HK-2 (cell line): ENCODE measurements around the gene TBCD.

Source experiments
- DNase-seq: peaks from one replicate; pipeline ENCODE4 v3.0.0-alpha.2; 2018; ENCODE audit not compliant: unreplicated experiment

TBCD gene

GRCh38 chr17:82810644-82811430 is 59.0 kb downstream of the TBCD start:
- DNase-seq, result no peak

- no peak for DNase-seq
Measured at GRCh38 chr17:82812058-82812457, 60.2 kb downstream of the TBCD start.

GRCh38 chr17:82812601-82813000 is 60.7 kb downstream of the TBCD start:
- no peak for DNase-seq

- DNase-seq, result no peak
Measured at GRCh38 chr17:82813299-82814051, 61.6 kb downstream of the TBCD start.

GRCh38 chr17:82814834-82815233 is 63.0 kb downstream of the TBCD start:
- DNase-seq, result no peak

GRCh38 chr17:82815354-82815753 is 63.5 kb downstream of the TBCD start:
- DNase-seq, result no peak

GRCh38 chr17:82815790-82816305 is 64.0 kb downstream of the TBCD start:
- DNase-seq, result no peak

- DNase-seq, result no peak
Measured at GRCh38 chr17:82816358-82816757, 64.5 kb downstream of the TBCD start.

GRCh38 chr17:82817947-82818346 is 66.1 kb downstream of the TBCD start:
- DNase-seq, result no peak

GRCh38 chr17:82820278-82821251 is 68.7 kb downstream of the TBCD start:
- no peak for DNase-seq

GRCh38 chr17:82821554-82821953 is 69.7 kb downstream of the TBCD start:
- DNase-seq, result no peak

- DNase-seq, result no peak
Measured at GRCh38 chr17:82822281-82822680, 70.4 kb downstream of the TBCD start.

GRCh38 chr17:82823004-82823403 is 71.1 kb downstream of the TBCD start:
- DNase-seq, result no peak

GRCh38 chr17:82825540-82826124 is 73.8 kb downstream of the TBCD start:
- no peak for DNase-seq

- no peak for DNase-seq
Measured at GRCh38 chr17:82826211-82826610, 74.3 kb downstream of the TBCD start.

- DNase-seq, result no peak
Measured at GRCh38 chr17:82826956-82827355, 75.1 kb downstream of the TBCD start.

GRCh38 chr17:82828875-82829487 is 77.1 kb downstream of the TBCD start:
- no peak for DNase-seq

- no peak for DNase-seq
Measured at GRCh38 chr17:82830249-82830661, 78.4 kb downstream of the TBCD start.

- no peak for DNase-seq
Measured at GRCh38 chr17:82831041-82831817, 79.4 kb downstream of the TBCD start.

- DNase-seq, result no peak
Measured at GRCh38 chr17:82831818-82832200, 79.9 kb downstream of the TBCD start.
